ENCODE measurements around the gene FABP7.

Gene FABP7

GRCh38 chr6:122829456-122829855 is 49.9 kb downstream of the FABP7 start:
- ChIA-PET CTCF (no interaction called here), POLR2A (no interaction called here)
- DNase-seq (ENCODE audit: extremely low spot score) = no peak
- TF ChIP-seq ZNF384 (IDR thresholded peaks at IDR 0.05) (no peak), TARDBP (IDR thresholded peaks at IDR 0.05) (no peak), SUZ12 (IDR thresholded peaks at IDR 0.05) (no peak), BHLHE40 (IDR thresholded peaks at IDR 0.05; ENCODE audit: borderline replicate concordance) (no peak), SP1 (IDR thresholded peaks at IDR 0.05) (no peak), FOXM1 (IDR thresholded peaks at IDR 0.05; ENCODE audit: borderline replicate concordance) (no peak), LEF1 (IDR thresholded peaks at IDR 0.05; ENCODE audit: borderline replicate concordance) (no peak)

- TF ChIP-seq CTBP1 (IDR thresholded peaks at IDR 0.05; ENCODE audit: borderline replicate concordance) (no peak), ZNF384 (IDR thresholded peaks at IDR 0.05) (no peak), ARNT (IDR thresholded peaks at IDR 0.05) (no peak), HDGF (IDR thresholded peaks at IDR 0.05; ENCODE audit: borderline replicate concordance) (no peak), L3MBTL2 (conservative IDR thresholded peaks at IDR 0.05) (no peak), FOXA1 (IDR thresholded peaks at IDR 0.05) (no peak), FOXM1 (IDR thresholded peaks at IDR 0.05; ENCODE audit: borderline replicate concordance) (no peak), BHLHE40 (IDR thresholded peaks at IDR 0.05; ENCODE audit: borderline replicate concordance) (no peak), SP1 (IDR thresholded peaks at IDR 0.05) (no peak), ELF4 (IDR thresholded peaks at IDR 0.05) (no peak), TARDBP (IDR thresholded peaks at IDR 0.05) (no peak), LEF1 (IDR thresholded peaks at IDR 0.05; ENCODE audit: borderline replicate concordance) (no peak), PKNOX1 (IDR thresholded peaks at IDR 0.05) (no peak), FOXK2 (IDR thresholded peaks at IDR 0.05) (no peak), NFRKB (IDR thresholded peaks at IDR 0.05) (no peak)
- DNase-seq (ENCODE audit: extremely low spot score) = no peak
- CTCF ChIA-PET = interaction anchor here (0.8 to 1.5 kb wide), 2 partner anchors 8 to 99 kb away, joined by 3 read pairs; no protein-coding TSS in a partner anchor
- POLR2A ChIA-PET = no interaction called here
Measured at GRCh38 chr6:122831511-122831910, 52.0 kb downstream of the FABP7 start.

GRCh38 chr6:122832459-122832858 is 52.9 kb downstream of the FABP7 start:
- no peak for DNase-seq (ENCODE audit: extremely low spot score)
- ChIA-PET POLR2A (interaction anchor here (1.2 kb wide), 1 partner anchor 43 kb away, joined by 3 read pairs; no protein-coding TSS in a partner anchor), CTCF (interaction anchor here (1.3 to 1.7 kb wide), 2 partner anchors 46 to 102 kb away, joined by 3 to 6 read pairs; no protein-coding TSS in a partner anchor)

GRCh38 chr6:122833021-122833491 is 53.5 kb downstream of the FABP7 start:
- no peak for DNase-seq (ENCODE audit: extremely low spot score)
- CTCF ChIA-PET = interaction anchor here (0.9 to 1.7 kb wide), 3 partner anchors 40 to 103 kb away, joined by 3 to 6 read pairs (median 3); no protein-coding TSS in a partner anchor
- POLR2A ChIA-PET = interaction anchor here (1.2 kb wide), 1 partner anchor 43 kb away, joined by 3 read pairs; no protein-coding TSS in a partner anchor
- no peak for TF ChIP-seq LEF1 (IDR thresholded peaks at IDR 0.05; ENCODE audit: borderline replicate concordance)
- TF ChIP-seq ELF4 (IDR thresholded peaks at IDR 0.05) = no peak
- TF ChIP-seq BHLHE40 (IDR thresholded peaks at IDR 0.05; ENCODE audit: borderline replicate concordance) = no peak
- no peak for TF ChIP-seq PKNOX1 (IDR thresholded peaks at IDR 0.05)
- no peak for TF ChIP-seq ZNF384 (IDR thresholded peaks at IDR 0.05)
- no peak for TF ChIP-seq SUZ12 (IDR thresholded peaks at IDR 0.05)
- TF ChIP-seq CTBP1 (IDR thresholded peaks at IDR 0.05; ENCODE audit: borderline replicate concordance) = no peak
- no peak for TF ChIP-seq HDGF (IDR thresholded peaks at IDR 0.05; ENCODE audit: borderline replicate concordance)
- no peak for TF ChIP-seq FOXA1 (IDR thresholded peaks at IDR 0.05)
- TF ChIP-seq L3MBTL2 (conservative IDR thresholded peaks at IDR 0.05) = no peak
- TF ChIP-seq FOXM1 (IDR thresholded peaks at IDR 0.05; ENCODE audit: borderline replicate concordance) = no peak
- TF ChIP-seq TARDBP (IDR thresholded peaks at IDR 0.05) = no peak
- TF ChIP-seq ARNT (IDR thresholded peaks at IDR 0.05) = no peak
- no peak for TF ChIP-seq FOXK2 (IDR thresholded peaks at IDR 0.05)
- TF ChIP-seq NFRKB (IDR thresholded peaks at IDR 0.05) = no peak
- TF ChIP-seq SP1 (IDR thresholded peaks at IDR 0.05) = no peak

More at GRCh38 chr6:122832459-122832858, 52.9 kb downstream of the FABP7 start:
- TF ChIP-seq L3MBTL2 (conservative IDR thresholded peaks at IDR 0.05) (no peak), ELF4 (IDR thresholded peaks at IDR 0.05) (no peak), NFRKB (IDR thresholded peaks at IDR 0.05) (no peak), FOXA1 (IDR thresholded peaks at IDR 0.05) (no peak), HDGF (IDR thresholded peaks at IDR 0.05; ENCODE audit: borderline replicate concordance) (no peak), ARNT (IDR thresholded peaks at IDR 0.05) (no peak), FOXK2 (IDR thresholded peaks at IDR 0.05) (no peak), LEF1 (IDR thresholded peaks at IDR 0.05; ENCODE audit: borderline replicate concordance) (no peak), SP1 (IDR thresholded peaks at IDR 0.05) (no peak), BHLHE40 (IDR thresholded peaks at IDR 0.05; ENCODE audit: borderline replicate concordance) (no peak), TARDBP (IDR thresholded peaks at IDR 0.05) (no peak), FOXM1 (IDR thresholded peaks at IDR 0.05; ENCODE audit: borderline replicate concordance) (no peak), SUZ12 (IDR thresholded peaks at IDR 0.05) (no peak), PKNOX1 (IDR thresholded peaks at IDR 0.05) (no peak), ZNF384 (IDR thresholded peaks at IDR 0.05) (no peak), CTBP1 (IDR thresholded peaks at IDR 0.05; ENCODE audit: borderline replicate concordance) (no peak)

Data from HEK293T (cell line).